GM12891 (cell line): Measurements from ENCODE around the gene SECISBP2L.

Experiments used
- PAX5 ChIP-seq: IDR thresholded peaks from 2 replicates; pipeline ENCODE4 v1.6.1; 2011; ENCODE audit warnings: low read length, moderate library complexity, mild to moderate bottlenecking; ENCODE audit not compliant: insufficient read depth, severe bottlenecking
- POLR2A ChIP-seq: IDR thresholded peaks from 2 replicates; pipeline ENCODE4 v1.6.1; 2011; ENCODE audit warnings: low read depth, low read length, control low read depth
- POLR2AphosphoS5 ChIP-seq: IDR thresholded peaks from 2 replicates; pipeline ENCODE4 v1.6.1; 2011; ENCODE audit warnings: low read depth, low read length, control low read depth
- SPI1 ChIP-seq: IDR thresholded peaks from 2 replicates; pipeline ENCODE4 v1.6.1; 2011; ENCODE audit warnings: low read depth, low read length, control low read depth
- TAF1 ChIP-seq: IDR thresholded peaks from 2 replicates; pipeline ENCODE4 v1.6.1; 2011; ENCODE audit warnings: low read depth, low read length, control low read depth

GRCh38 chr15:49036650-49037545 is 9.3 kb downstream of the SECISBP2L start:
- TF ChIP-seq POLR2A (no peak), POLR2AphosphoS5 (no peak), PAX5 (no peak), TAF1 (no peak), SPI1 (no peak)
